ENCODE data around the gene BEX2. TPM values are rescaled to one million over a fixed set of nuclear protein-coding genes. Genes with fewer than 3 reads are reported as not detected.
"Not testable (repeated sequence)": the region's sequence is repeated elsewhere in the genome, so short reads cannot be mapped to it uniquely, and the experiment has no call there.

The BEX2 gene
- polyA plus RNA-seq, 1 donor, result 55.9 TPM

GRCh38 chrX:103343105-103343504 is 32.3 kb upstream of the BEX2 start:
- DNase-seq, result peak in 1 of 2 donors; percentile 32
- WGBS (ENCODE audit: insufficient coverage, low lambda C conversion rate), result 0% methylated on average over 1 of the region's 2 CpGs
- no peaks in the 10 kb centered on the region for H3K36me3 ChIP-seq (ENCODE audit: control insufficient read depth, insufficient read depth, low read length)

GRCh38 chrX:103338663-103339062 is 27.9 kb upstream of the BEX2 start:
- Histone ChIP-seq H3K4me1 (ENCODE audit: control insufficient read depth, insufficient read depth, low read length) (no peaks in the 10 kb centered on the region), H3K4me3 (ENCODE audit: low read length) (no peak overlapping the region), H3K9me3 (ENCODE audit: control insufficient read depth, low read depth, low read length) (no peaks in the 10 kb centered on the region), H3K36me3 (ENCODE audit: control insufficient read depth, insufficient read depth, low read length) (no peaks in the 10 kb centered on the region), H3K27me3 (ENCODE audit: control insufficient read depth, insufficient read depth, low read length) (no peaks in the 10 kb centered on the region), H3K27ac (ENCODE audit: low read length) (no peak overlapping the region)
- no peak for DNase-seq
- WGBS (ENCODE audit: insufficient coverage, low lambda C conversion rate), result no CpG with 5 or more reads among the region's 3 CpGs

More at GRCh38 chrX:103343105-103343504, 32.3 kb upstream of the BEX2 start:
- no peak overlapping the region for H3K27ac ChIP-seq (ENCODE audit: low read length)
- no peaks in the 10 kb centered on the region for H3K4me1 ChIP-seq (ENCODE audit: control insufficient read depth, insufficient read depth, low read length)
- H3K4me3 ChIP-seq (ENCODE audit: low read length), result no peak overlapping the region
- no peaks in the 10 kb centered on the region for H3K27me3 ChIP-seq (ENCODE audit: control insufficient read depth, insufficient read depth, low read length)
- H3K9me3 ChIP-seq (ENCODE audit: control insufficient read depth, low read depth, low read length), result no peaks in the 10 kb centered on the region

- H3K27ac ChIP-seq (ENCODE audit: low read length), result peak overlapping the region; percentile 45
- 0% methylated on average over 1 of the region's 21 CpGs for WGBS (ENCODE audit: insufficient coverage, low lambda C conversion rate)
- peak in 1 of 2 donors; percentile 12 for DNase-seq
Observed at GRCh38 chrX:103330681-103331288, 20.0 kb upstream of the BEX2 start.

GRCh38 chrX:103329991-103330390 is 19.2 kb upstream of the BEX2 start, which contains the start of gene TCEAL7:
Gene TCEAL7, plus strand, starts transcription at chrX:103330239. Its CDS starts 1,165 bp downstream, at chrX:103331404.
- Histone ChIP-seq H3K4me1 (ENCODE audit: control insufficient read depth, insufficient read depth, low read length) (no peaks in the 10 kb centered on the region), H3K36me3 (ENCODE audit: control insufficient read depth, insufficient read depth, low read length) (no peaks in the 10 kb centered on the region), H3K9me3 (ENCODE audit: control insufficient read depth, low read depth, low read length) (no peaks in the 10 kb centered on the region), H3K4me3 (ENCODE audit: low read length) (peak within 1 kb of the TSS; percentile 40), H3K27me3 (ENCODE audit: control insufficient read depth, insufficient read depth, low read length) (peaks cover 2% of the 10 kb centered on the region), H3K27ac (ENCODE audit: low read length) (peak within 1 kb of the TSS; percentile 45)
- no CpG with 5 or more reads among the region's 11 CpGs for WGBS (ENCODE audit: insufficient coverage, low lambda C conversion rate)
- peak; percentile 26 to 40 for DNase-seq

More at GRCh38 chrX:103330681-103331288, 20.0 kb upstream of the BEX2 start:
- no peaks in the 10 kb centered on the region for H3K4me1 ChIP-seq (ENCODE audit: control insufficient read depth, insufficient read depth, low read length)
- H3K4me3 ChIP-seq (ENCODE audit: low read length), result peak overlapping the region; percentile 40
- H3K36me3 ChIP-seq (ENCODE audit: control insufficient read depth, insufficient read depth, low read length), result no peaks in the 10 kb centered on the region
- H3K9me3 ChIP-seq (ENCODE audit: control insufficient read depth, low read depth, low read length), result no peaks in the 10 kb centered on the region
- peaks cover 2% of the 10 kb centered on the region for H3K27me3 ChIP-seq (ENCODE audit: control insufficient read depth, insufficient read depth, low read length)

- Histone ChIP-seq H3K4me1 (ENCODE audit: control insufficient read depth, insufficient read depth, low read length) (no peaks in the 10 kb centered on the region), H3K36me3 (ENCODE audit: control insufficient read depth, insufficient read depth, low read length) (no peaks in the 10 kb centered on the region)
Observed at GRCh38 chrX:103311399-103311780, 600 bp upstream of the BEX2 start.

GRCh38 chrX:103309860-103310554 is 783 bp downstream of the BEX2 start:
- WGBS (ENCODE audit: insufficient coverage, low lambda C conversion rate), result no CpG with 5 or more reads among the region's 32 CpGs
- Histone ChIP-seq H3K9me3 (ENCODE audit: control insufficient read depth, low read depth, low read length) (no peaks in the 10 kb centered on the region), H3K27me3 (ENCODE audit: control insufficient read depth, insufficient read depth, low read length) (no peaks in the 10 kb centered on the region), H3K27ac (ENCODE audit: low read length) (peak overlapping the region; percentile 45), H3K4me3 (ENCODE audit: low read length) (peak overlapping the region; percentile 64), H3K36me3 (ENCODE audit: control insufficient read depth, insufficient read depth, low read length) (no peaks in the 10 kb centered on the region), H3K4me1 (ENCODE audit: control insufficient read depth, insufficient read depth, low read length) (no peaks in the 10 kb centered on the region)
- DNase-seq, result no peak

More at GRCh38 chrX:103311399-103311780, 600 bp upstream of the BEX2 start:
- DNase-seq, result no peak
- Histone ChIP-seq H3K9me3 (ENCODE audit: control insufficient read depth, low read depth, low read length) (no peaks in the 10 kb centered on the region), H3K27me3 (ENCODE audit: control insufficient read depth, insufficient read depth, low read length) (no peaks in the 10 kb centered on the region), H3K4me3 (ENCODE audit: low read length) (peak overlapping the region; percentile 64), H3K27ac (ENCODE audit: low read length) (peak overlapping the region; percentile 46)
- no CpG with 5 or more reads among the region's 3 CpGs for WGBS (ENCODE audit: insufficient coverage, low lambda C conversion rate)

GRCh38 chrX:103305666-103306065 is 5.1 kb downstream of the BEX2 start:
- H3K36me3 ChIP-seq (ENCODE audit: control insufficient read depth, insufficient read depth, low read length); H3K27ac ChIP-seq (ENCODE audit: low read length); DNase-seq; H3K4me3 ChIP-seq (ENCODE audit: low read length); H3K4me1 ChIP-seq (ENCODE audit: control insufficient read depth, insufficient read depth, low read length); H3K9me3 ChIP-seq (ENCODE audit: control insufficient read depth, low read depth, low read length); H3K27me3 ChIP-seq (ENCODE audit: control insufficient read depth, insufficient read depth, low read length): not testable (repeated sequence)
- WGBS (ENCODE audit: insufficient coverage, low lambda C conversion rate), result no CpG with 5 or more reads among the region's 4 CpGs

GRCh38 chrX:103304705-103305104 is 6.1 kb downstream of the BEX2 start:
- H3K4me3 ChIP-seq (ENCODE audit: low read length), result no peak overlapping the region

GRCh38 chrX:103293118-103293517 is 17.7 kb downstream of the BEX2 start:
- DNase-seq, result no peak
- Histone ChIP-seq H3K9me3 (ENCODE audit: control insufficient read depth, low read depth, low read length) (no peaks in the 10 kb centered on the region), H3K36me3 (ENCODE audit: control insufficient read depth, insufficient read depth, low read length) (no peaks in the 10 kb centered on the region), H3K4me3 (ENCODE audit: low read length) (no peak overlapping the region), H3K4me1 (ENCODE audit: control insufficient read depth, insufficient read depth, low read length) (no peaks in the 10 kb centered on the region), H3K27ac (ENCODE audit: low read length) (no peak overlapping the region), H3K27me3 (ENCODE audit: control insufficient read depth, insufficient read depth, low read length) (no peaks in the 10 kb centered on the region)
- no CpG with 5 or more reads among the region's 2 CpGs for WGBS (ENCODE audit: insufficient coverage, low lambda C conversion rate)

More at GRCh38 chrX:103304705-103305104, 6.1 kb downstream of the BEX2 start:
- no peak for DNase-seq
- H3K36me3 ChIP-seq (ENCODE audit: control insufficient read depth, insufficient read depth, low read length), result no peaks in the 10 kb centered on the region
- H3K4me1 ChIP-seq (ENCODE audit: control insufficient read depth, insufficient read depth, low read length), result no peaks in the 10 kb centered on the region
- no peak overlapping the region for H3K27ac ChIP-seq (ENCODE audit: low read length)
- H3K9me3 ChIP-seq (ENCODE audit: control insufficient read depth, low read depth, low read length), result no peaks in the 10 kb centered on the region
- no peaks in the 10 kb centered on the region for H3K27me3 ChIP-seq (ENCODE audit: control insufficient read depth, insufficient read depth, low read length)

- Histone ChIP-seq H3K9me3 (ENCODE audit: control insufficient read depth, low read depth, low read length) (no peaks in the 10 kb centered on the region), H3K4me3 (ENCODE audit: low read length) (no peak overlapping the region), H3K27ac (ENCODE audit: low read length) (no peak overlapping the region), H3K4me1 (ENCODE audit: control insufficient read depth, insufficient read depth, low read length) (no peaks in the 10 kb centered on the region), H3K27me3 (ENCODE audit: control insufficient read depth, insufficient read depth, low read length) (peaks cover 13% of the 10 kb centered on the region), H3K36me3 (ENCODE audit: control insufficient read depth, insufficient read depth, low read length) (no peaks in the 10 kb centered on the region)
- no peak for DNase-seq
- no CpG with 5 or more reads among the region's 1 CpG for whole genome bisulfite sequencing (ENCODE audit: insufficient coverage, low lambda C conversion rate)
Observed at GRCh38 chrX:103279624-103280023, 31.2 kb downstream of the BEX2 start.

All from large intestine (tissue), 3 donors.